ENCODE results near the gene DPH7.
"Not testable (repeated sequence)": the region's sequence is repeated elsewhere in the genome, so short reads cannot be mapped to it uniquely, and the experiment has no call there.

The DPH7 gene

DNA sequence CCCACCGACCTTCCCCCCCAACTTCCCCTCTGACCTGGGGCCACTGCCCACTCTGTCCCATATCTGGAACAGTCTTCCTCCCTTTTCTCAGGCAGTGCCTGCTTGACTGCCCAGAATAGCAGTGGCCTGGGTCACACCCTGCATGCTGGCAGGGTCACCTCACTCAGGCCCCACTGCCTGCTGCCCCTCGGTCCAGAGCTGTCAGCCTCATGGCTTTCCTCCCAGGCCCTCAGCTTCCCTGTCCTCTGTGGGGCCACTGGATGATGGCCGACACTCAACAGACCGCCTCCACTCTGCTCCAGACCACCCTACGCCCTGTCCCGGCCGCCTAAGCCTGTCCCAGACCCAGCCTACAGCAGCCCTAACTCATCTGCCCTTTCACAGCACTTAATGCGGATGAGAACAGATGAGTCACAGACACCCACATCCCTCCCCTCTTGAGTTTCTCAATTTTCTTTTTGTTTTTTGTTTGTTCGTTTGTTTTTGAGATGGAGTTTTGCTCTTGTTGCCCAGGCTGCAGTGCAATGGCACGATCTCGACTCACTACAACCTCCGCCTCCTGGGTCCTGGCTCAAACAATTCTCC is 34.5 kb downstream of the DPH7 start:
- DNase-seq, result no peak

DNA sequence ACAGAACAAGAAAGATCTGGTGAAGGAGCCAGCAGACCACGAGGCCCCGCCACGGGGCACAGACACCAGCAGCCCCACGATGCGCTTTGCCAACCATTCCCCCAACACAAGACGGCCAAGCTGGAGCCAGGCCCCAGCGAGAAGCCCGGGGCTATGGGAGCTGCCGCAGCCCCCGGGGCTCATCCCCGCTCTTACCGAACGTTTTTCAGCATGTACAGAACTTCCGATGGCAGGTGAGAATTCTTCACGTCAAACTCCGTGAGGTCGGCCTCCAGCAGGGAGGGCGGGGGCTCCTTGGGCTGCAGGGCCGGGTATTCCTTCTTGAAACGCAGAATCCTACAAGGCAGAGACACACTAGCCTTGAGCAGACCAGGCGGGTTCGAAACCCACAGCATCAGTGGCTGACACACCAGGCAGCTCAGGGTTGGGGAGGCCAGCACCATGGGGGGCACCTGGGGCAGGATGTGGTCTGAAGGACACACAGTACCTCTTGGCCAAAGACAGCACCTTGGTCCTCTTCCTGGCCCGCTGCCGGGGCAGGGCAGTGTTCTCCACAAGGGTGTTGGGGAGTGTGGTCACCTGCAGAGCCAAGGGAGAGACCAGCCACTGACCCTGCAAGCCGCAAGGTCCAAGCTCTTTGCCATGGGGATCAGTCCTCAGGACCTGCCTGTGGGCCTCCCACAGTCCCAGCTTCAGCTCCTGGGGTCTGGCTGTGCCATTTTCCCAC is 35.3 kb downstream of the DPH7 start:
- no peak for DNase-seq

DNA sequence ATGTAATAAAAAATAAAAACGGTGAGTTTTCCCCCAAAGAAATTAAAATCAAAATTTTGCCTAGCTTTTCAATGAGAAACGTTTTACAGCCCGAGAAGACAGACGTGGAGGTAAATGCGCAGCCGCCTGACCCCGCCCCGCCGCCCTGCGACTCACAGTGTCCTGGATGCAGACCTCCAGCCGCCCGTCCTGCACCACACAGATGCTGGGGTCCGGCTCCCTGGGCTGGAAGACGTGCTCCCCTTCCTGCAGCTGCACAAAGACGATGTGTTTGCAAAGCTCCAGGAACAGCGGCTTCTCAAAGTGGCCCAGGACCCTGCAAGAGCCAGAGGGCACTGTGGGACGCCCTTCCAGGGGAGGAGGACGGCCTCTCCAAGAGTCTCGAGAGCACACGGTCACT is 36.2 kb downstream of the DPH7 start:
- no peak for DNase-seq

DNA sequence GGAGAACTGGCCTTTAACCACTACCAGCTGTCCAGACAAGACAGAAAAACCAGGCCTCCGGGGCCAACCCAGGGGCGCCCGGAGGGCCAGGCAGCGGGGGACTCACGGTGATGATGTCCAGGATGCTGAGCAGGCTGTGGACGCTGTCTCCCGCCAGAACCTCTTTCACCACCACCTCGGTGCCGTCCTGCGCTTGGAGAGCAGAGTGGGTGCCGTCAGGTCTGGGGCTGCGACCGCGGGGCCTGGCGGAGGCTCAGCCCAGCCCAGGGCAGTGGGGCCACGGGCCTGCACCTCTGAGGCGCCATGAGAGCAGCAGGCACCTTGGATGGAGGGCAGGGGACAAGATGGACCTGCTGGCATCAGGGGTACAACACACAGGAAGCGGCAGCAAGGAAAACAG is 38.2 kb downstream of the DPH7 start:
- no peak for DNase-seq

DNA sequence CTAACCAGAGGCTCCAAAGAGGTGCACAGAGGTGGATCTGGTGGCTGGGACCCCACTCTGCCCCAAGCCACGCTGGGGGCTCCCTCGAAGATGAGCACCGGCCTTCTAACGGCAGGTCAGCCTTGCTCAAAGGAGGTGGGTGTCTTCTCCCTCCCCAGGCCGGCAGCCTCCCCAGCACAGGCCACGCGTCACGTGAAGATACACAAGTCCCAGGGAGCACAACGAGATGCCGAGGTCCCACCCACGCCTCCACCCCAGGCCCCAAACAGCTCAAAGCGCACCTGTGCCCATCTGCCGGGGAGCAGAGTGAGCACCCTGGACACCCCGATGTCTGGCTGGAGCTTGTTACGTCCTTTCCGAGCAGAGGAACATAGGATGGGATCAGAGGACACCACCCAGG is 40.7 kb downstream of the DPH7 start:
- no peak for DNase-seq

DNA sequence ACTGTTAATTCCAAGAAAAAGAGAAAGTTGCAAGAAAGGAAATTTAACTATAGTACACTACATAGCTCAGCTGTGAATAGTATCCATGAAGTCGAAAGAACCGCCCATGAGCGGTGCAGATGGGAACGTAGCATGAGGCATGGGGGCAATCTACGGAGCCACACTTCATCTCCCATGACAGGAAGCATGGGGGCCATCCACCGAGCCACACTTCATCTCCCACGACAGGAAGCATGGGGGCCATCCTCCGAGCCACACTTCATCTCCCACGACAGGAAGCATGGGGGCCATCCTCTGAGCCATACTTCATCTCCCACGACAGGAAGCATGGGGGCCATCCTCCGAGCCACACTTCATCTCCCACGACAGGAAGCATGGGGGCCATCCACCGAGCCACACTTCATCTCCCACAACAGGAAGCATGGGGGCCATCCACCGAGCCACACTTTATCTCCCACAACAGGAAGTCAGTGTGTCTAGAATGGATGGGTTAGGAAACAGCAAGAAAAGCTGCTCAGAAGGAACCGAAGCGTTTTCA is 42.1 kb downstream of the DPH7 start:
- DNase-seq, result not testable (repeated sequence)

DNA sequence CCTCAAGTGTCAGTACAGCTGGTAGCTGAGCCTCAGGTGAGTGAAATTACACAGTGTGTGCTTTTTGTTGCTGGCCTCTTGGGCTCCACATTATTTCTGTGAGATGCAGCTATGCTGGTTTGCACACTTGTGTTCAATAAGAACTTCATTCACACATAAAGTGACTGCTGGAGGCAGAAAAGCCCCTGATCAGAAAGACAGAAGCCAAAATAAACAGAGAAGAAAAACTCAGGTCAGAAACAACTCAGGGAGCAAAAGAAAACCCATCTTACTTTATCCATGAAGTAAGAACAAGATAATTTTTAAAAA is 43.7 kb downstream of the DPH7 start:
- DNase-seq, result no peak

DNA sequence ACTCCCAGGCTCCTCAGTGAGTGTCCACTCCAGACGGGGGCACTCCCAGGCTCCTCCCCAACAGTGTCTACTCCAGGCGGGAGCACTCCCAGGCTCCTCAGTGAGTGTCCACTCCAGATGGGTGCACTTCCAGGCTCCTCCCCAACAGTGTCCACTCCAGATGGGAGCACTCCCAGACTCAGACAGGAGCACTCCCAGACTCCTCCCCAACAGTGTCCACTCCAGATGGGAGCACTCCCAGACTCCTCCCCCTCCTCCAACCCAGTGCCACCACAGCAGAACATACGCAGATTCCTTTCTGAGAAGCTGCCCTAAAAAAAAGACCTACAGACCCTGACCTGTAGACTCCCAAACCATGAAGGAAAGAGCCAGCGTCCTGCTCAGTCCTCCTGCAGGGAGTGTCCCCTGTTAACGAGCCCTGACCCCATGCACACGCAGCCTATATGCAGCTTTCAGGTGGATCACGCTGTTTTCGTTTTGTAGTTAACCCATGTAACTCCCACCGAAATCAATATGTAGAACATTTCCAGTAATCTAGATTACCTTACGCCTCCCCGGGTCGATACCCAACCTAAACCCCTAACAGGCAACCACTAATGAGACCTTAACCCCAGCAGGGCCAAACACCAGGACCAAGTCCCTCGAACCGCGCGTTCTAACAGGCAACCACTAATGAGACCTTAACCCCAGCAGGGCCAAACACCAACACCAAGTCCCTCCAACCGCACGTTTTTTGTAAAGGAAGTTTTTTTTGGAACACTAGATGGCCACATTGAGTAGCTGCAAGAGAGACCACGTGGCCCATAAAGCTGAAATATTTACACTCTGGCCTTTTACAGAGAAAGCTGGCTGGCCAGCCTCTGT is 44.2 kb downstream of the DPH7 start:
- DNase-seq, result no peak

DNA sequence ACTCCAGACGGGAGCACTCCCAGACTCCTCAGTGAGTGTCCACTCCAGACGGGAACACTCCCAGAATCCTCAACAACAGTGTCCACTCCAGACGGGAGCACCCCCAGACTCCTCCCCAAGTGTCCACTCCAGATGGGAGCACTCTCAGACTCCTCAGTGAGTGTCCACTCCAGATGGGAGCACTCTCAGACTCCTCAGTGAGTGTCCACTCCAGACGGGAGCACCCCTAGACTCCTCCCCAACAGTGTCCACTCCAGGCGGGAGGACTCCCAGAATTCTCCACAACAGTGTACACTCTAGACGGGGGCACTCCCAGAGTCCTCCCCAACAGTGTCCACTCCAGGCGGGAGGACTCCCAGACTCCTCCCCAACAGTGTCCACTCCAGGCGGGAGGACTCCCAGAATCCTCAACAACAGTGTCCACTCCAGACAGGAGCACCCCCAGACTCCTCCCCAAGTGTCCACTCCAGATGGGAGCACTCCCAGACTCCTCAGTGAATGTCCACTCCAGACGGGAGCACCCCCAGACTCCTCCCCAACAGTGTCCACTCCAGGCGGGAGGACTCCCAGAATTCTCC is 45.7 kb downstream of the DPH7 start:
- not testable (repeated sequence) for DNase-seq

DNA sequence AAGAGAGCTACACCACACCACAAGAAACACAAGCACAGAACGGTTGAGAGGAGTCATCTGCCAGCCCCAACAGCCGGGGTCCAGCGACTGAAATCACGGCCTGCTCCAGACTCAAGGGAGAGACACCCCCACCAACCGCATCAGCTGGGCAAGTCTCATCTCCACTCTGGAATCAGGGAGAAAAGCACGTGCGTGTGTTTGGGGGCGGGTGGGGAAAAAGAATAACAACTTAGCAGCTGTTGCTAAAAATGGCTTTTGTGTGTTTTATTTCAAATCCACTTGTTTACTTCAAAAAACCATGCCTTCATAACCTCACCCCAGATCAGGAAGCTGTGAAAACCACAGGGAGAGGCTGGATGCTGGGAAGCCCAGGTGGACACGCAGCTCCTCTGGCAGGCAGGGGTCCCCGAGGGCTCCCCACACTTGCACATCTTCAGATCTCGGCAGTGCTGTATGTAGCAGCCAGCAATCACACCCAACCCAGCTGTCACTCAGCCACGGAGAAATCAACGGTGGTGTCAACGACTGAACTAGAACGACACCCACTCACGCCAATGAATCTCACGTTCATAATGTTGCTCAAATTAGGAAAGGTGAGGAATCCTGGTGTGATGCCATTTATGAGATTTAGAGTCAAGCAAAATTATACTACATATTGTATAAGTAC is 47.5 kb downstream of the DPH7 start:
- DNase-seq, result no peak

DNA sequence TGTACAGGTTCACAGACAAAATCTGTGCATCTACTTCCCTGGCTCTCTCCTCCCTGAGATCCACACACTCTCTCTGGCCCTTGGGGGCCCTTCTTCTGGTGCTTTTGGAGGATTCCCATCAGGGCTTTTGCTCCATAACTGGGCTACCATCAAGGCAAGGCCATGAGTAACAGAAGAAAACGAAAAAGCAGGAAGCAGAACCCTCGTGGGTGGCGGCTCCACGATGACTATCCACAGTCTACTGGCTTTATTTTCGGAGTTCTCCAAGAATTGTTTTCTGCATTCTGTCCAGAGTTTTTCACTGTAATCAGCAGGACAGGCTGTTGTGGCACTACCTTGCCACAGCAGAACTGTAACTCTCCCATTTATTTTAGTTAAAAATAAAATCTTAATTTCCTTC is 48.4 kb downstream of the DPH7 start:
- no peak for DNase-seq

DNA sequence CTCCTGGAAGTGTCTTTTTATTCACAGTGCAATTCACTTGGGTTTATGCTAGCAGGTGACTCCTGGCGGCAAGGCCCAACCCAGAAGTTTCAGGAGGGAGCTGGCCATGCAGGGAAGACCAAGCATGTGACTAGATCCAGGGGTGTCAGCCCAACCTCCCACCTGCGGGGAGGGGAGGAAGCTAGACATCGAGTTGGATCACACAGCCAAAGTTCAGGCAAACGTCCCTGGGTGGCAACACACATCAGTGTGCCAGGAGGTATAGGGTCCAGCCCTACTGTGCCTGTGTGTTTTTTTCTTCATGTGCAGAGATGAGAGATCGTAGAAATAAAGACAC is 53.8 kb downstream of the DPH7 start:
- no peak for DNase-seq

DNA sequence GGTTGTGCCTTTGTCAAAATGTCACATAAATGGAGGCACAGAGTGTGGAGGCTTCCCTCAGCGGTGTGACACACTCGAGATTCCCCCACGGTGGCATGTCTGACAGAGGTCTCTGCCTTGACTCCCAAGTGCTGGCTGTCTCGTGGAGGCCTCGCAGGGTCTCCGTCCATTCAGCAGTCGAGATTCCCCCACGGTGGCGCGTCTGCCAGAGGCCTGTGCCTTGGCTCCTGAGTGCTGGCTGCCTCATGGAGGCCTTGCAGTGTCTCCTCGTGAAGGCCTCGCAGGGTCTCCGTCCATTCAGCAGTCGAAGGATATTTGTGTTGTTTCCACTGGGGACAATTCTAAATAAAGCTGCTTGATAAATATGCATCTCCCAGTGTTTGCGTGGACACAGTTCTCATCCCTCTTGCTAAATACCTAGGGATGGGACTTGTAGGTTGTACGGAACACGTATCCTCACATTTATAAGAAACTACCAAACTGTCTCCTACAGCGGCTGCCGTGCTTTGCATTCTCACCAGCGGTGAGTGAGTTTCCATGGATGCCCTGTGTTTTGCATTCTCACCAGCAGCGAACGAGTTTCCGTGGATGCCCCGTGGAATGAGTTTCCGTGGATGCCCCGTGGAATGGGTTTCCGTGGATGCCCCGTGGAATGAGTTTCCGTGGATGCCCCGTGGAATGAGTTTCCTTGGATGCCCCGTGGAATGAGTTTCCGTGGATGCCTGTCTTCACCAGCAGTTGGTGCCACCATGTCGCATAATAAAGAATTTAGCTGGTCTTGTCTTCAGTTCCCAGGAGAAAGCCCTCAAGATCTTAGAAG is 54.4 kb downstream of the DPH7 start:
- no peak for DNase-seq

DNA sequence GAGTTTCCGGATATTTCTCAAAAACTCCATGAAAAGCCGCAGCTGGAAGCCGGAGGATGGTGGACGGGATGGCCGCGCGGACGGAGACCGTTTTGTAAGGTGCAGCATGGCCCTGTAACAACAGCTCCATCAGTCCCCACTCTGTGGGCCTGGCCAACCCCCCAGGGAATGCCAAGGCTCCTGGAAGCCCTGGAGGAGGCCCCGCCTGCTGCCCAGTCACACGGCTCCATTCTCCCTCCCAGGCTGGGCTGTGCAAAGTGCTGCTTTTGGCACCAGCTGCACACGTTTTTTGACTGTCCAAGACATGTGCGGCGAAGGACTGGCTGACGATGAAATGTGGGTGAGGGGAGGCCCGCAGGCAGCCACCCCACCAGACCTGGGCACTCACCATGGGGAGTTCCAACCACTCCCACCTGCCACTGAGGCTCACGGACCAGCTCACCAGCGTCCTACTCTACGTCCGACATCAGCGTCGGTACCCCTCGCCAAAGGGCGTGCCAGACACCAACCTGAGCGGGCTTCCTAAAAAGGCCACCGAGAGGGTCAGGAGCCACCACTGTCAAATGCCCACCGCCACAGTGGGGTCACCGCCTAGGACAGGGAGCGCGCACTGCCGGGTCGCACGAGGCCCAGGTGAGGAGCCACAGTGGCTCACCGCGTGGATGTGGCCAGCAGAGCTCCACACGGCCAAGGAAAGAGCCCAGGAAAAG is 55.8 kb downstream of the DPH7 start:
- no peak for DNase-seq

DNA sequence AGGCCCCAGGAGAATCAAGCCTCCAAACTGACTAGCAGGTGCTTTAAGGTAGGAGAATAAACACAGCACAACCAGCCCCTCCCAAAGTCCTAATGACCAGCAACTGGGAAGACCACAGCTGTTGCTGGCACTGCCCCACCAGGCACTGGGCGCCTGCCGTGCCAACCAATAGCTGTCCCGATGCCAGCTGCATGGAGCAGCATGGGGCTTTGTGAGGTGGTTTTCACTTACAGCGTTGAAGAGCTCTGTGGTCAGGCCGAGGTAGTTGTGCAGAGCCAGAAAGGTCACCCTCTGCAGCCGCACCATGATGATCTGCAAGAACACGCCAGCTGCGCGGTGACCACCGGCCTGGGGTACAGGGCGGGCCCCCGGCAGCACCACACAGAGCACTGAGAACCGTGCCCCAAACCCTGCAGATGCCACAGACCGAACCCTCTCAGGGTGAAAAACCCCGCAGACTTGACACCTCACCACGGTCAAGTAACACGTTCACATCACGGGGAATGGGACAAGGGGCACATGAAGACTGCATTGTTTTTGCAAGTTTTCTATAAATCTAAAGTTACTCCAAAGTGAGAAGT is 57.2 kb downstream of the DPH7 start:
- DNase-seq, result no peak

DNA sequence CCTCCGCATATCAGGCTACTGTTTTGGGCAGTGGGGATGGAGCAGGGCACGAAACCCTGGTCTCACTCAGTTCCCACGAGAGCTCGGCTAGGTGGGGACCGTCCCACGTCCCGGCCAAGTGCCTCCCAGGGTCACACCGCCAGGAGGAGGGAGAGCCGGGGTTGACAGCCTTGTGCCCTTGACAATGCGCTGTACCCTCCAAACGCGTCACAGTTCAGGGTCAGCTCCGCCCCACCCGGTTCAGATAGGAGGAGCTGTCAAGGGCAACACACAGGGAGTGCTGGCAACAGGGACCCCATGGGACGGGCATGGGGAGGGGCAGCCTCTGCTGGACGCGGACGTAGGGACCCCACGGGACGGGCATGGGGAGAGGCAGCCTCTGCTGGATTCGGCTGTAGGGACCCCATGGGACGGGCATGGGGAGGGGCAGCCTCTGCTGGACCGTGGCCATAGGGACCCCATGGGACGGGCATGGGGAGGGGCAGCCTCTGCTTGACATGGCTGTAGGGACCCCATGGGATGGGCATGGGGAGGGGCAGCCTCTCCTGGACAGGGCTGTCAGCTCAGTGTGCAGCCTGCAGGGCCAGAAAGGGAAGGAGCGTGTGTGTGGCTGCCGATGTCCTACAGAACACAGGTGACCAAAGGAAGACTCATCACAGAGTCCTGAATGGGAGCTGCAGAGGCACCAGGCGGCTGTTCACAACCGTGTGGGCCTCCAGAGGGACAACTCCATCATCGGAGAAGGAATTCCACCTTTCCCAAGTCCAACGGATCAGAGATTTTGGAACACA is 57.9 kb downstream of the DPH7 start:
- no peak for DNase-seq

DNA sequence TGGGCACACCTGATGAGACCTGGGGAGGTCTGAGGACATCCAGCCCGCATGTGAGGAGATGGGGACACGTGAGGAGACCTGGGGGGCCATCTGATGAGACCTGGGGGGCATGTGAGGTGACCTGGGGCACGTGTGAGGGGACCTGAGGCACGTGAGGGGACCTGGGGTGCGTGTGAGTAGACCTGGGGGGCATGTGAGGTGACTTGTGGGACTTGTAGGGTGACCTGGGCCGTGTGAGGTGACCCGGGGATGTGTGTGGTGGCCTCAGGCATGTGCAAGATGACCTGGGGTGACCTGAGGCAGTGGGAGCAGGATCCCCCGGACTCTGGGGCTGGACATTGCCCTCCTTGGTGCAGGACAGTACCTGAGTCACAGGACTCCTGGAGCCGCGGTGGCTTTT is 59.2 kb downstream of the DPH7 start:
- DNase-seq, result no peak

DNA sequence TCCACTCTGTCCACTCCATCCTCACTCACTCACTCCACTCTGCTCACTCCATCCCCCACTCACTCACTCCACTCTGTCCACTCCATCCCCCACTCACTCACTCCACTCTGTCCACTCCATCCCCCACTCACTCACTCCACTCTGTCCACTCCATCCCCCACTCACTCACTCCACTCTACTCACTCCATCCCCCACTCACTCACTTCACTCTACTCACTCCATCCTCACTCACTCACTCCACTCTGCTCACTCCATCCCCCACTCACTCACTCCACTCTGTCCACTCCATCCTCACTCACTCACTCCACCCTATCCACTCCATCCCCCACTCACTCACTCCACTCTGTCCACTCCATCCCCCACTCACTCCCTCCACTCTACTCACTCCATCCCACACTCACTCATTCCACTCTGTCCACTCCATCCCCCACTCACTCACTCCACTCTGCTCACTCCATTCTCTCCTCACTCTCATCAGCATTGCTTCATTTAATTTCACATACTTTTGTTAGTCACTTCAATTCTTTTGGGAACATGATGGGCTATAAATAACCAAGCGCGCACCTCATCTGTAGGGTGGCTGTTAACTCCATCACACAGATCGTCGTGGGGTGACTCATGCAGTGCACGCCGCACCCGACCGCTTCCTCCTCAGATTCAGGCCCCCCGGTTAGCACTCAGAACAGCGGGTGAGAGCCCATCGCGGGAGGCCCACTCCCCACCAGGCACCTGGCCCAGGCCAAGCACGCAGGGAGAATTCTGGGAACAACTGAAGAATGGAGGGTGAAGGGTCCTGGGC is 59.9 kb downstream of the DPH7 start:
- DNase-seq, result not testable (repeated sequence)

DNA sequence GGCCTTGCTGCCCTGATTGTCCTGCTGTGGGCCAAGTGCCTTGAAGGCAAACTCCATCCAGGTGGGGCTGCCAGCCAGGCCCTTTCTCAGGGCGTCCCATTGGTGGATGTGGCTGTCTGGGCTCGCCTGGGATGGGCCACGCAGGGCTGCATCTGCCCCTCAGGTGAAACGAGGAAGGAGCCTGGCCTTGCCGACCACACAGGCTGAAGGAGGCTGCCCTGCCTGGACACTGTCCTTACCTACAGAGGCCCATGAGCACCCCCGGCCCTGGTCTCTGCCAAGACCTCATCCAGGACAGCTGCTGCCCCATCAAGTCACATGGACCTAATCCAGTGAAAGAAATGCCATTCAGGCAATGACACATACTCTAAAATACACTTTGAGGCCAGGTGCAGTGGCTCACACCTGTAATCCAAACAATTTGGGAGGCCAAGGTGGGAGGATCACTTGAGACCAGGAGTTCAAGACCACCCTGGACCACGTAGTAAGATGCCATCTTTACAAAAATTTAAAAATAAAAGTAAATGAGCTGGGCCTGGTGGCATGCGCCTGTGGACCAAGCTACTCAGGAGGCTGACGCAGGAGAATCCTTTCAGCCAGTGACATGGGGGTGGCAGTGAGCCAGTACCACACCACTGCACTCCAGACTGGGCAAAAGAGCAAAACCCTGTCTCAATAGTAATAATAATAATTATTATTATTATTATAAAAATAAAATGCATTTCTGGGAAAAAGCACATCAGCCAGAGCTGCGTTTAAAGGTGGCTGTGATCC is 62.4 kb downstream of the DPH7 start:
- no peak for DNase-seq
